Skeletal muscle cell (primary cell): ENCODE measurements around the gene ZNF74.

ENCODE experiments used
- DNase-seq: peaks from one replicate; pipeline ENCODE4 v3.0.0-alpha.2; 2010; ENCODE audit warnings: low read depth
- H3K4me3 ChIP-seq: 2 replicates; pipeline ENCODE4 v1.5.1; 2011; ENCODE audit warnings: low read depth, mild to moderate bottlenecking, control low read depth, low read length, moderate library complexity

The ZNF74 gene

DNA sequence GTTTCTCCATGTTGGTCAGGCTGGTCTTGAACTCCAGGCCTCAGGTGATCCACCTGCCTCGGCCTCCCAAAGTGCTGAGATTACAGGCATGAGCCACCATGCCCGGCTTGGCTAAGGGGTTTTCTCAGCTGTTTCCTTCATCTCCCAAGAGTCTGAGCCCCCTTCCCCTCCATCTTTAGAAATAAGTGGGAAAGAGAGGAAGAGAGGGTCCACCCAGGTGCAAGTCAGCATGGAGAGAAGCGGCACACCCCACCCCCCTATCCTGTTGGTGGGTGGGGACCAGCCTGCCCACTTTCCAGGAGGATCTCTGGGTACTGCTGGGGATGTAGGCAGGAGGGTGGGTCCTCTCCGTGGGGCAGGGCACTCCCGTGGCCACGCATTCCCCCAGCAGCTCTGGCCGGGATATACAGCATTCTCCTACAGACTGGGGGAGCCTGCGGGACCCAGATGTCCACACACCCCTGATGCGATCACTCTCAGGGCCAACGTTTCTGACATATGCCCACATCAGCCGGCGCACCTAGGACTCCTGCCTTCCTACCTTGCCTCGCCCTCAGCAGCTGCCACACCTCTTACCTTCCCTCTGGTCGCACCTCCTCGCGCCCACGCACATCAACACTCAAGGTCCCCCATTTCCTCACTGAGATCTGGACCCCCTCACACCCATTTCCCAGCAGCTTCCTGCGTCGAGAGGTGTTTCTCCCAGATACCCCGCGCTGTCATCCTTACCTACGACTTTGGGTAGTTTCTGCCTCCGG is 34.7 kb downstream of the ZNF74 start:
- DNase-seq: no peak
- no peak overlapping the region for H3K4me3 ChIP-seq

GRCh38 chr22:20429254-20430100 is 35.5 kb downstream of the ZNF74 start:
- DNase-seq: no peak
- H3K4me3 ChIP-seq: no peak overlapping the region

- no peak for DNase-seq
These were observed 36.3 kb downstream of the ZNF74 start for GRCh38 chr22:20430101-20430719.

GRCh38 chr22:20430720-20431510 is 37.0 kb downstream of the ZNF74 start:
- no peak overlapping the region for H3K4me3 ChIP-seq
- DNase-seq: no peak

More at GRCh38 chr22:20430101-20430719, 36.3 kb downstream of the ZNF74 start:
- no peak overlapping the region for H3K4me3 ChIP-seq

DNA sequence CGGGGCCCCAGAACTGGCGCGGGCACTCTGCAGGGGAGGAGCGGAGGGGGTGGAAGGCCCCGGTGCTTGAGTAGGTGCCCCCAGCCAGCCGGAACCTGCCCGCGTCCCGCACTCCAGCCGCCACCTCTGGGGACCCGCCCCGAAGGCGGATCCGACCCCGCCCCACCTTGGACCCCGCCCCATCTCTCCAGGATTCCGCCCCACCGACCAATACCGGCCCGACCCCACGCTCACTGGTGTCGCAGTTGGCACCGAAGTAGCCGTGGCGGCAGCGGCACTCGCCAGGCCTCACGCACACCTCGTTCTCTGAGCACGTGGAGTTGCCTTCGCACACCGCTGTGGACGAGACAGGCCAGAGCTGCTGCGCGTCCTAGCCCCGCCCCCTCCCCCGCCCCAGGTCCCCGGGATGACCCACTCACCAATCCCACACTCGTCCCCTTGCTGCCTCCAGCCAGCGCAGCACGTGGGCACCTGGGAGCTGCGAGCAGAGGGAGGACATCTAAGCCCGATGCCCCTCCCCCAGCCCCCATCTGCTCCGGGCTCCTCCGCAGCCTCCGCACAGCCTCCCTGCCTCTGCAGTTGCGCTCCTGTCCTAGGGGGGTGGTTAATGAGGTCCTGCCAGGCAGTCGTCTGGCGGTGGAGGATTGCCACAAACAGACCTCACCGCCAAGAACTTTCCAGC is 37.7 kb downstream of the ZNF74 start:
- no peak overlapping the region for H3K4me3 ChIP-seq

GRCh38 chr22:20432244-20432686 is 38.3 kb downstream of the ZNF74 start:
- DNase-seq: no peak
- no peak overlapping the region for H3K4me3 ChIP-seq

More for the DNA sequence above, 37.7 kb downstream of the ZNF74 start:
- no peak for DNase-seq

GRCh38 chr22:20433191-20433590 is 39.2 kb downstream of the ZNF74 start:
- no peak overlapping the region for H3K4me3 ChIP-seq
- no peak for DNase-seq

GRCh38 chr22:20433686-20434241 is 39.8 kb downstream of the ZNF74 start:
- no peak for DNase-seq
- H3K4me3 ChIP-seq: no peak overlapping the region

GRCh38 chr22:20434264-20434751 is 40.4 kb downstream of the ZNF74 start:
- no peak for DNase-seq
- H3K4me3 ChIP-seq: no peak overlapping the region

DNA sequence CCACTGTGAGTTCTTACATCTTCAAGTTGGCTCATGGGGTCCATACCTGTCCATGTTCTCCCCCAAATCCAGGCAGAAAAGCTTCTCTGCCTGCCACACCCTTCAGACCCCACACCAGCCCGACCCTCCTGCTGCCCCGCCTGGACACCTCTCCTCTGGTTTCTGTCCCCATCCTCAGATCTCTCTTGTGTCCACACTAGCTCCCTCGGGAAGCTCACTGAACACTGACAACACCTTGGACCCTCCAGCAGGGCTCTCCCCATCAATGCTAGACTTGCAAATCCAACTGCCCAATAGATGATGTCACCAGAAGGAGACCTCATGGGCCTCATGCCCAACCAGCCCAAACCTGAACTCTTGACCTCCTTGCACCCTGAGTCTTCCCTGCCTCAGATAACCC is 40.8 kb downstream of the ZNF74 start:
- no peak for DNase-seq
- no peak overlapping the region for H3K4me3 ChIP-seq

DNA sequence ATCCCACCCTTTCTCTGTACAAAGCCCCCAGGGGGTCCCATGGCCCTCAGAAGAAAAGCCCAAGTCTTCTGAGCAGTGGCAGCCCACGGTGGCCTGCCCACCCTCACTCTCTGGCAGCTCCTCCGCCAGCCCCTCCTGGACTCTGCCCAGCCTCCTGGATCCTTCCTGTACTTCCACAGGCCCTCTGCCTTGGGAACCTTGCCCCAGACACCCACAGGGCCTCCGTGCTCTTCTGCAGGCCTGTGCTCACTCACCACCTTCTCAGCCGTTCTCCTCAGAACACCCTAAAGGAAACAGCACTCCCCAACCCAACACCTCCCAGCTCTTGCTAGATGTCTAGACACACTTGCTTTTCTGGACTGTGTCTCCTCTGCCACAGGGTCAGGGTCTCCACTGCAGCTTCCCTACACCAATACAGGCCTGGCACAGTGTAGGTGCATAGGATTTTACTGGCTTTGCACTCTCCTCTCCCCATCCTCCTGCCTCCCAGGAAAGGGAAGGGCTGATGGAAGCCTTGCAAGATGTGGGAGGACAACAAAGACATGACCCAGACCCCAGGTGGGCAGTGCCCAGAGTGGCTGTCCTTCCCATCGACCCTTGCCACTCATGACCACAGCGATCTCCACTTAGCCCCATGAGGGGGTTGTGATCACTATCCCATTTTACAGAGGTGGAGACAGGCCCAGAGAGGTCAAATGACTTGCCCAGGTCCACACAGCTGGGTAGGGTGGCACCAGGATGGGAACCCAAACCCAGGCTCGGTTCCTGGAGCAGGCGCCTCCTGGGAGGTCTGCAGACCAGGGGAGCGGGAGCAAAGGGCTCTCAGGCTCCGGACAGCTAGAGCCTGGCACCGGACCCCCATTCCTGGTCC is 41.7 kb downstream of the ZNF74 start:
- no peak for DNase-seq
- peak overlapping the region; percentile 97 for H3K4me3 ChIP-seq

DNA sequence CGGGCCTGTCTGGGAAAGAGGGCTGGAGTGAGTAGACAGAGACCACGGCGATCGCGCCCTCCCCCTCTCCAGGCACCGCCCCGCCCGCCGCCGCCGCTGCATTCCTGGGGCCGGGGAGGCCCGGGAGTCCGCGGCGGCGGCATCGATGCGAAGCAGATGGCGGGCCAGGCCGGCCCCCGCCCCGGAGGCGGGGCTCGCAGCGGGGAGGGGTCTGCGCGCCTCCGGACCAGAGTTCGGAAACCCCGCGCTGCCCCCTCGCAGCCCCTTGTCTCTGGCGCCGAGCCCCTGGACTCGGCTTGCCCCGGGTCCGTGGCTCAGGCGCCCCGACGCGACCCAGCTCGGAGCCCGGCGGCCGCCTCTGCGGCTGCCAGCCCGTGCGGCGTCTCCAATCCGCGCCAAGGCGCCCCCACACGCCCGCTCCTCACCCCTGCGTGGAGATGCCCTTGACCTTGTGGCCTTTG is 42.4 kb downstream of the ZNF74 start:
- peak overlapping the region; percentile 97 for H3K4me3 ChIP-seq
- no peak for DNase-seq

DNA sequence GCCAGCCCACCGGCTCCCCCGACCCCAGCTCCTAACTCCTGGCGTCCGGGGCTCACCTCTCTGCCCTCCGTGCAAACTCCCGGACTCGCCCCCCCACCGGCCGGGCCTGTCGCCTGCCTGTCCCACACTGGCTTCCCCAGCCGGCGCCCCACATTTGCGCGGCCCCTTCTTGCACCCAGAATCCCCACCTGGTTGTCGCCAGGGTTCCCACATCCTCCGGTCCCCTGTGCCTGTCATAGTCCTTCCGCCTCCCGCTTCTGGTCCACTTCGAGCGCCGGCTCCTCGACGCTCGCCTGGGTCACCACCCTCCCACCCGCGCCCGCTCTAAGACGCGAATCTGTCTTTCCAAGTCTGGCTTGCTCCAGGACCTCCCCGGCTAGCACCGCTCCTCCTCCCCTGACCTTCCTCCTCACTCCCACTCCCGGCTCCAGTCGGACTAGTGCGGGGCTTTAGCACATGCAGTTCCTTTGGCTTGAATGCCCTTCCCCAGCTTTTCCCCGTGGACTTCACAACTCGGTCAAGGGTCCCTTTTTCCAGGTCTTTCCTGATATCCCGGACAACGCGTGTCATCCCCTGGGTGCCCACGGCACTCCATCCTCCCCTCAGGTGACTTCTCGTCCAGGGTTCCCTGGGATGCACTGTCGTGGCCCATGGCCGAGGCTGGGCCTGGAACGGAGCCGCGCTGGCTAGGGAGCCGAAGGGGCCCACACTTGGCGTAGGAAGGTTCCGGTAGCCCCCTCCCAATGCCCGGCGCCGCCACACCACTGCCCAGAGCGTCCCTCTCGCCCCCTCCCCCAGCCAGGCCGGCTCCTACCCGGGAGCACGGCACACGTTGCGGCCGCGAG is 43.0 kb downstream of the ZNF74 start:
- peak overlapping the region; percentile 97 for H3K4me3 ChIP-seq
- no peak for DNase-seq

DNA sequence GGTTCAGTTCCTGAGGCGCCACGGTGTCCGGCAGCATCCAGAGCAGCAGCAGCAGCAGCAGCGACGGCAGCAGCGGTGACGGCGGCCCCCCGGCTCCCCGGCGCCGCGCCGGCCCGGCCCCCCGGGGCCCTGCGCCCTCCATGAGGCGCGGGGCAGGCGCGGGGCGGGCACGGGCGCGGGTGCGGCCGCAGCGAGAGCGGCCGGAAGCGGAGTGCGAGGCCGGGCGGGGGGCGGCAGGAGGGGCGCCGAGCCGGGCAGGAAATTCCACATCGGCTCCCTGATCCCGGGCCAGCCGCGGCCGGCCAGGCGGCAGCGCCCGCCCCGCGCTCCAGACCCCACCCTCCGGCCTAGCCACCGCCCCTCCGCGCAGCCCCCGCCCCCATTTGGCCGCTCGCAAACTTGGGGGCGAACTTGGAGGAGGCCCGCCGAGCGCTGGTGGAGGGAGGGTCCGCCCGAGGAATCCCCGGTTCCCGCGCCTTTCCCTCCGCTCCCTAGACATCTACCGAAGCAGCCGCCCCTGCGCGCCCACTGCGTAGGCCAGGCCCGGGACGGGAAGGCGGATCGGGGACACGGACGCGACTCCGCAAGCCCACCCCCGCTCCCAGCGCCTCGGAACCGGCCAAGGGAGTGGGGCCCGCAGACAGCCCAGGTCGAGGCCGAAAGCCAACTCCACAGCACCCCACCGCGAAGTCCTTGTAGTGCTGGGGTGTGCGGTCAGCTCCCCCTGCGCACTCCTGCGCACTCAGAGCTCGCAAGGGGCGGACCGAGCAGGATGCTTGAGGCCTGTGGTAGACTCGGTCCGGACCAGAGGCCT is 43.9 kb downstream of the ZNF74 start, which contains the start of gene SCARF2:
TSS of gene SCARF2 (minus strand) at position 213 of the 814 bp plus-strand sequence. CDS start at position 142, 71 bp downstream.
- no peak for DNase-seq
- H3K4me3 ChIP-seq: peak within 1 kb of the TSS; percentile 97

- no peak for DNase-seq
- H3K4me3 ChIP-seq: peak overlapping the region; percentile 97
These were observed 44.4 kb downstream of the ZNF74 start for GRCh38 chr22:20438427-20438677.
